ENCODE data around the gene ASTN2.

ASTN2 gene

DNA sequence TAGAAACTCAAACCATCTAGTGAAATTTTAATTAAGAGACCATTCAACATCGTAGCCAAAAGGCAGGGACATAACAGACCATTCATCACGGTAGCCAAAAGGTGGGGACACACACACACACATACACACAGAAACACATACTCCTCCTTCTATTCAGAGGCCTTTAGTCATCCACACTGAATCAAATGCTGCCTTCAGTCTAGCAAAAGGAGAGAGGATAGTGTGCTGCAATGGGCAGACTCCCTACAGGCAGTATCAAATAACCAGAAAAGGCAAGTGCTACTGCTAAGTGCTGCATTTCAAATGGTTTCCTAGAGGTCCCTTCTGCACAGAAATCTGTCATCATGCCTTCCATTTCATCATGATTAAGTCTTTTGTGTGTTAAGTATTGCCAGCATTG is 423.8 kb downstream of the ASTN2 start:
- TF ChIP-seq MYC (IDR thresholded peaks at IDR 0.05; ENCODE audit: low read depth, low read length): no peak
- TF ChIP-seq, protein P1, sequence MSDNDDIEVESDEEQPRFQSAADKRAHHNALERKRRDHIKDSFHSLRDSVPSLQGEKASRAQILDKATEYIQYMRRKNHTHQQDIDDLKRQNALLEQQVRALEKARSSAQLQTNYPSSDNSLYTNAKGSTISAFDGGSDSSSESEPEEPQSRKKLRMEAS (IDR thresholded peaks at IDR 0.05; ENCODE audit: low read depth, low read length): no peak
- TF ChIP-seq POLR2A (IDR thresholded peaks at IDR 0.05; ENCODE audit: extremely low read depth, insufficient read length): no peak
- TF ChIP-seq, protein P2, sequence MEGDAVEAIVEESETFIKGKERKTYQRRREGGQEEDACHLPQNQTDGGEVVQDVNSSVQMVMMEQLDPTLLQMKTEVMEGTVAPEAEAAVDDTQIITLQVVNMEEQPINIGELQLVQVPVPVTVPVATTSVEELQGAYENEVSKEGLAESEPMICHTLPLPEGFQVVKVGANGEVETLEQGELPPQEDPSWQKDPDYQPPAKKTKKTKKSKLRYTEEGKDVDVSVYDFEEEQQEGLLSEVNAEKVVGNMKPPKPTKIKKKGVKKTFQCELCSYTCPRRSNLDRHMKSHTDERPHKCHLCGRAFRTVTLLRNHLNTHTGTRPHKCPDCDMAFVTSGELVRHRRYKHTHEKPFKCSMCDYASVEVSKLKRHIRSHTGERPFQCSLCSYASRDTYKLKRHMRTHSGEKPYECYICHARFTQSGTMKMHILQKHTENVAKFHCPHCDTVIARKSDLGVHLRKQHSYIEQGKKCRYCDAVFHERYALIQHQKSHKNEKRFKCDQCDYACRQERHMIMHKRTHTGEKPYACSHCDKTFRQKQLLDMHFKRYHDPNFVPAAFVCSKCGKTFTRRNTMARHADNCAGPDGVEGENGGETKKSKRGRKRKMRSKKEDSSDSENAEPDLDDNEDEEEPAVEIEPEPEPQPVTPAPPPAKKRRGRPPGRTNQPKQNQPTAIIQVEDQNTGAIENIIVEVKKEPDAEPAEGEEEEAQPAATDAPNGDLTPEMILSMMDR (IDR thresholded peaks at IDR 0.05; ENCODE audit: low read depth, low read length): no peak

DNA sequence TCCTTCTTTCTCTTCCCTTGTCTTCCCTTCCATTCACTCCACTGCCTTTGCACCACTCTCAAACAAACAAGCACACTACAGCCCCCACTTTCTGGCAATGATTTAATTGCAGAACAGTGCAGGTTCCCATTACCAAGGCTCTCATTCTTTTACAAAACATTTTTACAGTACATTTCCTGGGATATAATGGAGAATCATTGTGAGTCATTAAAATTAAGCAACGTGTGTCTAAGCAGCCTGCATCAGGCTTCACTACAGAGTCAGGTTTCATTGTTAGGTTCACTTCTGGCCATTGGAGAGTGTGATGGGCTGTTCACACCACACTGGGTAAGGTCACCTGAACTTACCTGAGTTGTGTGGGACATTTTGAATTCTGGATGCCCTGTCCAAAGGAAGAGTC is 424.3 kb downstream of the ASTN2 start:
- TF ChIP-seq POLR2A (IDR thresholded peaks at IDR 0.05; ENCODE audit: extremely low read depth, insufficient read length) (no peak), MYC (IDR thresholded peaks at IDR 0.05; ENCODE audit: low read depth, low read length) (no peak)
- TF ChIP-seq, protein P1 (IDR thresholded peaks at IDR 0.05; ENCODE audit: low read depth, low read length): no peak
- TF ChIP-seq, protein P2 (IDR thresholded peaks at IDR 0.05; ENCODE audit: low read depth, low read length): no peak
- no peak for DNase-seq (ENCODE audit: low read depth)
- H3K4me3 ChIP-seq (ENCODE audit: low read depth, low read length): no peak overlapping the region

More for the DNA sequence above, 423.8 kb downstream of the ASTN2 start:
- no peak overlapping the region for H3K4me3 ChIP-seq (ENCODE audit: low read depth, low read length)
- no peak for DNase-seq (ENCODE audit: low read depth)

DNA sequence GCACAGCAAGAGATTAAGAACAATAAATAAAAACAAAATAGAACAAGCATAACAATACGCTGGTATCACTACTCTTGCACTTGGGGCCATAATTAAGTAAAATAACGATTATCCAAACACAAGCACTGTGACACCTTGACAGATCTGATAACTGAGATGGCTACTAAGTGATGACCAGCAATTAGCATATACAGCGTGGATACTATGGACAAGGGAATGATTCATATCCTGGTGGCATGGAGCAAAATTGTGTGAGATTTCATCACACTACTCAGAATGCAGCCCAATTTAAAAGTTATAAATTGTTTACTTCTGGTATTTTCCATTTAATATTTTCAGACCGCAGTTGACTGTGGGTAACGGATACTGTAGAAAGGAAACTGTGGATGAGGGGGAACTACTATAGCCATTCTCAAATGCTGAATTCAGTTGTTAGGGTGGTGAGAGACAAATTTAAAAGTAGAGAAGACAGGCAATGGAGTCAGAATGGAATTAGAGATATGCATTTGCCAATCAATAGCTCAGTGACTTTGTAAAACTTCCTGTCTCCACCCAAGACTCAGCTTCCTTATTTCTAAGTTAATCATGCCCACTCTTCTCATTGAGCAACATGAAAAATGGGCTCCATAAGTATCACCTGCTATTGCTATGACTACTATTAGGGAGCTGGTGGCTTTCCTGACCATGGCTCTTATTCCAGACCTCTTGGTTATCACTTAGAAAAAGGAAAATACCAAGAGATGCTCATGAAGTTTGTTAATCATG is 427.0 kb downstream of the ASTN2 start:
- TF ChIP-seq POLR2A (IDR thresholded peaks at IDR 0.05; ENCODE audit: extremely low read depth, insufficient read length) (no peak), MYC (IDR thresholded peaks at IDR 0.05; ENCODE audit: low read depth, low read length) (no peak)
- TF ChIP-seq, protein P1 (IDR thresholded peaks at IDR 0.05; ENCODE audit: low read depth, low read length): no peak
- TF ChIP-seq, protein P2 (IDR thresholded peaks at IDR 0.05; ENCODE audit: low read depth, low read length): no peak
- no peak overlapping the region for H3K4me3 ChIP-seq (ENCODE audit: low read depth, low read length)
- DNase-seq (ENCODE audit: low read depth): peak; percentile 1

DNA sequence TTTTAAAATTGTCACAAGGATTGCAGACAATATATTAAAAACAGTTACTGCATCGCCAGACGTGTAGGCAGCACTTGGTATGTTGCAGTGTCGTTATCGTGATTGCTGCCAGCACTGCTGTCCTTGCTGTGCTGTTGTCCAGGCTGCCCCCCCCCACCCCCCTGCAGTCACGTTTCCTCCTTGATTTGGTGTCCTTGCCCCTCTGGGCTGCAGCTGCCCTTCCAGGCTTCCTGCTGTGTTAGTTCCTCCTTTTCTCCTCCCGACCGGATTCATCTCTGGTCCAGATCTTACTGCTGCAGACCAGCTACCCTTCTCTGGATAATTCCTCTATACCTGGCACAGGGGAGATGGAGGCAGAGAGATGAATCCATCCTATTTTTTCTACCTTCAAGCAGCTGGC is 428.8 kb downstream of the ASTN2 start:
- TF ChIP-seq, protein P1 (IDR thresholded peaks at IDR 0.05; ENCODE audit: low read depth, low read length): no peak
- TF ChIP-seq MYC (IDR thresholded peaks at IDR 0.05; ENCODE audit: low read depth, low read length) (no peak), POLR2A (IDR thresholded peaks at IDR 0.05; ENCODE audit: extremely low read depth, insufficient read length) (no peak)
- TF ChIP-seq, protein P2 (IDR thresholded peaks at IDR 0.05; ENCODE audit: low read depth, low read length): no peak
- DNase-seq (ENCODE audit: low read depth): peak; percentile 16
- H3K4me3 ChIP-seq (ENCODE audit: low read depth, low read length): no peak overlapping the region

DNA sequence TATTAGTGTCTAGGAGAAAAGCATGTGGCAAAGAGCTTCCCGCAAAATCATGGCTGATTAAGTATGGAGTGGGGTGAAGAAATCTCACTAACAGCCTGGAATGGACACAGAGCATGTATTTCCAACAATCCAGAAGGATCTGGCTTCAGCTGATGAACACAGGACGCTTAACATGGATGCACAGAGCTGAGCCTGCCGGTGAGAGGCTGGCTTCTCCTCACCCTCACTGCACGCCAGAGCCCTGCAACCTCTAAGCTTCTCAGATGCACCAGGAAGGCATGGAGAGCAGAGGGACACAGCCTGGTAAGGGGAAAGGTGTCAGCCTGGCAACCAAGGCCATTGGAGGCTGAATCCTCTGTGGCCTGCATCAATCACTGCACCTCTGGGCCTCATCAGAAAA is 429.3 kb downstream of the ASTN2 start:
- no peak for DNase-seq (ENCODE audit: low read depth)
- TF ChIP-seq, protein P2 (IDR thresholded peaks at IDR 0.05; ENCODE audit: low read depth, low read length): no peak
- TF ChIP-seq POLR2A (IDR thresholded peaks at IDR 0.05; ENCODE audit: extremely low read depth, insufficient read length) (no peak), MYC (IDR thresholded peaks at IDR 0.05; ENCODE audit: low read depth, low read length) (no peak)
- TF ChIP-seq, protein P1 (IDR thresholded peaks at IDR 0.05; ENCODE audit: low read depth, low read length): no peak
- H3K4me3 ChIP-seq (ENCODE audit: low read depth, low read length): no peak overlapping the region
